K562 (cell line): ENCODE measurements around the gene GON4L. TPM values are rescaled to one million over a fixed set of nuclear protein-coding genes. Genes with fewer than 3 reads are reported as not detected.

Experiments used
- ATF7 ChIP-seq: fragments of 450-650 bp; IDR thresholded peaks from 2 replicates; pipeline ENCODE4 v1.7.1; 2014; ENCODE audit warnings: mild to moderate bottlenecking, moderate library complexity
- KAT2B ChIP-seq: IDR thresholded peaks from one replicate; pipeline ENCODE4 v1.6.1; 2012; ENCODE audit warnings: low read depth, mild to moderate bottlenecking, control low read depth, inconsistent platforms, low read length, moderate library complexity
- MCM5 ChIP-seq: fragments of 450-650 bp; IDR thresholded peaks from 2 replicates; pipeline ENCODE4 v1.6.1; 2016; ENCODE audit warnings: low read depth
- MCM7 ChIP-seq, 2 experiments: fragments of 450-650 bp; IDR thresholded peaks; 2 replicates each; pipeline ENCODE4 v1.6.1; 2016 to 2018
- SLC30A9 ChIP-seq: fragments of 250-450 bp; sonication (Bioruptor Pico); IDR thresholded peaks from 2 replicates; pipeline ENCODE4 v1.8.0; 2022; ENCODE audit warnings: mild to moderate bottlenecking, moderate library complexity
- SMARCA5 ChIP-seq: fragments of 450-650 bp; IDR thresholded peaks from 2 replicates; pipeline ENCODE4 v1.6.1; 2016
- U2AF2 ChIP-seq: fragments of 200-400 bp; formaldehyde crosslinking; optimal IDR thresholded peaks from 2 replicates; pipeline ENCODE3; 2017; ENCODE audit warnings: low read depth, mild to moderate bottlenecking, low read length
- ZKSCAN3 ChIP-seq: fragments of 250-450 bp; sonication (Bioruptor Pico); IDR thresholded peaks from 2 replicates; pipeline ENCODE4 v1.4.0; 2020
- ZNF121 ChIP-seq: sonication (generic); formaldehyde crosslinking; conservative IDR thresholded peaks from 2 replicates; pipeline ENCODE4 v1.8.0; 2022; ENCODE audit warnings: missing genetic modification reagents
- ZNF253 ChIP-seq: fragments of 250-450 bp; sonication (Bioruptor Pico); conservative IDR thresholded peaks from 2 replicates; pipeline ENCODE4 v1.6.1; 2021; ENCODE audit warnings: mild to moderate bottlenecking
- ZNF282 ChIP-seq: sonication (generic); formaldehyde crosslinking; IDR thresholded peaks from 2 replicates; pipeline ENCODE4 v1.8.1; 2023; ENCODE audit warnings: missing genetic modification reagents
- ZNF644 ChIP-seq: fragments of 200-800 bp; sonication (Bioruptor generic); IDR thresholded peaks from 2 replicates; pipeline ENCODE4 v1.6.1; 2016; ENCODE audit warnings: low read depth, missing genetic modification characterization, missing compliant biosample characterization
- polyA plus RNA-seq, 8 experiments: library from polyadenylated mRNA; depleted of rRNA in 4 of 8; stranded (reverse) in 5 of 8; unstranded in 3 of 8; fragments of >200 nt; fragmentation: Nextera tagmentation in 2 of 8; fragmentation: Illumina TruSeq in 1 of 8; extraction: Ambion mirVana in 2 of 8; extraction: Trizol in 1 of 8; gene quantifications; 2 replicates each; pipeline versions ENCODE4 v1.2.1 to v1.2.3, GENCODE V29; 2011 to 2014; ENCODE audit warnings: inconsistent platforms in 1 of 8, missing spikeins in 1 of 8
- total RNA-seq, 7 experiments: library from RNA; depleted of rRNA in 6 of 7; stranded (reverse); fragments of >200 nt in 6 of 7; fragmentation: Illumina TruSeq in 2 of 7; extraction: Trizol in 2 of 7; gene quantifications; 2 replicates each; pipeline versions ENCODE4 v1.2.1 to v1.2.3, GENCODE V29; 2011 to 2021; ENCODE audit warnings: low replicate concordance in 1 of 7
- TF ChIP-seq, protein P1 (sequence below): fragments of 450-650 bp; IDR thresholded peaks from 2 replicates; pipeline ENCODE4 v1.6.1; 2016
- TF ChIP-seq, protein P2 (sequence below): sonication (generic); formaldehyde crosslinking; IDR thresholded peaks from 2 replicates; pipeline ENCODE4 v1.8.1; 2023; ENCODE audit warnings: mild to moderate bottlenecking, missing genetic modification reagents
- TF ChIP-seq, protein P3 (sequence below): fragments of 250-450 bp; sonication (Bioruptor Pico); IDR thresholded peaks from 2 replicates; pipeline ENCODE4 v1.8.0; 2021; ENCODE audit warnings: borderline replicate concordance, mild to moderate bottlenecking, moderate library complexity; ENCODE audit not compliant: poor library complexity, severe bottlenecking
- TF ChIP-seq, protein P4 (sequence below): sonication (generic); formaldehyde crosslinking; IDR thresholded peaks from 2 replicates; pipeline ENCODE4 v1.8.0; 2022; ENCODE audit warnings: mild to moderate bottlenecking, missing genetic modification reagents
- TF ChIP-seq, protein P5 (sequence below): sonication (generic); formaldehyde crosslinking; IDR thresholded peaks from 2 replicates; pipeline ENCODE4 v1.8.0; 2022; ENCODE audit warnings: missing genetic modification reagents, mild to moderate bottlenecking, borderline replicate concordance
- TF ChIP-seq, protein P6 (sequence below): fragments of 250-450 bp; sonication (Bioruptor Pico); IDR thresholded peaks from 2 replicates; pipeline ENCODE4 v1.5.0; 2021; ENCODE audit warnings: mild to moderate bottlenecking, borderline replicate concordance
- TF ChIP-seq, protein P7 (sequence below): fragments of 450-650 bp; IDR thresholded peaks from 2 replicates; pipeline ENCODE4 v1.6.1; 2016; ENCODE audit warnings: missing biosample characterization, missing genetic modification characterization
- TF ChIP-seq, protein P8 (sequence below): sonication (generic); formaldehyde crosslinking; IDR thresholded peaks from 2 replicates; pipeline ENCODE4 v1.8.1; 2022; ENCODE audit warnings: missing genetic modification reagents

Gene GON4L
- total and polyA plus RNA-seq, 9 of the 15 experiments (the other 6 are each of a cell fraction or from before 2014, with no cell fraction given) = 20.2 to 47.4 (median 33.6) TPM

DNA sequence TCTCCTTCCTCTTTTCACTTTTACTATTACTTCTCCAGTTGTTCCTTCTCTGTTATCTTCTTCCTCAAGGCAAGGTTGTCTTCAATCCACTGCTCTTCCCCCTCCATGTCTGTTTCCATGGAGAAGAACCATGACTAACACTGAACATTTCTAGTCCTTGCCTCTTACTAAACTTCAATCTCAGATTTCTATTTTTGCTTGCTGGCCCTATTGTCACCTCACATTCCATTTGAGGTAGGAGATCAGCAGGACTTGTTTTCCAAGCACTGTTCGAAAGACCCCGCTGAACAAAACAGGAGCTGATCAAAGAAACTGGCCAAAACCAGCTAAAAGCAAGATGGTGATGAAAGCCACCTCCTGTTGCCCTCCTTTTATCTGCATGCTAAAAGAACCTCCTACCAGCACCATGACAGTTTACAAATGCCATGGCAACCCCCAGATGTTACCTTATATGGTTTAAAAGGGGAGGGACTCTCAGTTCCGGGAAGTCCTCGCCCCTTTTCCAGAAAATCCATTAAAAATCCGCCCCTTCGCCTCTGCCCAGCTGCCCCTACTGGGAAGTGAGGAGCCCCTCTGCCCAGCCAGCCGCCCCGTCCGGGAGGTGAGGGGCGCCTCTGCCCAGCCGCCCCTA lies 22.6 kb downstream of the GON4L start (continued):
- TF ChIP-seq KAT2B (no peak), U2AF2 (no peak), ZNF253 (CRISPR knock-in tag) (no peak), ZNF644 (tag) (no peak), SMARCA5 (no peak), ZNF121 (no peak), ATF7 (peak; percentile 72; the same call in 1 of the 2 replicates), MCM7 (IDR thresholded peaks at IDR 0.05) (no peak), SLC30A9 (CRISPR knock-in tag) (no peak), MCM5 (no peak), ZKSCAN3 (CRISPR knock-in tag) (no peak), ZNF282 (no peak)
- TF ChIP-seq, protein P1, sequence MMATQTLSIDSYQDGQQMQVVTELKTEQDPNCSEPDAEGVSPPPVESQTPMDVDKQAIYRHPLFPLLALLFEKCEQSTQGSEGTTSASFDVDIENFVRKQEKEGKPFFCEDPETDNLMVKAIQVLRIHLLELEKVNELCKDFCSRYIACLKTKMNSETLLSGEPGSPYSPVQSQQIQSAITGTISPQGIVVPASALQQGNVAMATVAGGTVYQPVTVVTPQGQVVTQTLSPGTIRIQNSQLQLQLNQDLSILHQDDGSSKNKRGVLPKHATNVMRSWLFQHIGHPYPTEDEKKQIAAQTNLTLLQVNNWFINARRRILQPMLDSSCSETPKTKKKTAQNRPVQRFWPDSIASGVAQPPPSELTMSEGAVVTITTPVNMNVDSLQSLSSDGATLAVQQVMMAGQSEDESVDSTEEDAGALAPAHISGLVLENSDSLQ = peak; percentile 68
- TF ChIP-seq, protein P2, sequence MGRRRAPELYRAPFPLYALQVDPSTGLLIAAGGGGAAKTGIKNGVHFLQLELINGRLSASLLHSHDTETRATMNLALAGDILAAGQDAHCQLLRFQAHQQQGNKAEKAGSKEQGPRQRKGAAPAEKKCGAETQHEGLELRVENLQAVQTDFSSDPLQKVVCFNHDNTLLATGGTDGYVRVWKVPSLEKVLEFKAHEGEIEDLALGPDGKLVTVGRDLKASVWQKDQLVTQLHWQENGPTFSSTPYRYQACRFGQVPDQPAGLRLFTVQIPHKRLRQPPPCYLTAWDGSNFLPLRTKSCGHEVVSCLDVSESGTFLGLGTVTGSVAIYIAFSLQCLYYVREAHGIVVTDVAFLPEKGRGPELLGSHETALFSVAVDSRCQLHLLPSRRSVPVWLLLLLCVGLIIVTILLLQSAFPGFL = no peak
- TF ChIP-seq, protein P3, sequence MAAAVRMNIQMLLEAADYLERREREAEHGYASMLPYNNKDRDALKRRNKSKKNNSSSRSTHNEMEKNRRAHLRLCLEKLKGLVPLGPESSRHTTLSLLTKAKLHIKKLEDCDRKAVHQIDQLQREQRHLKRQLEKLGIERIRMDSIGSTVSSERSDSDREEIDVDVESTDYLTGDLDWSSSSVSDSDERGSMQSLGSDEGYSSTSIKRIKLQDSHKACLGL (CRISPR knock-in tag) = no peak
- TF ChIP-seq, protein P4, sequence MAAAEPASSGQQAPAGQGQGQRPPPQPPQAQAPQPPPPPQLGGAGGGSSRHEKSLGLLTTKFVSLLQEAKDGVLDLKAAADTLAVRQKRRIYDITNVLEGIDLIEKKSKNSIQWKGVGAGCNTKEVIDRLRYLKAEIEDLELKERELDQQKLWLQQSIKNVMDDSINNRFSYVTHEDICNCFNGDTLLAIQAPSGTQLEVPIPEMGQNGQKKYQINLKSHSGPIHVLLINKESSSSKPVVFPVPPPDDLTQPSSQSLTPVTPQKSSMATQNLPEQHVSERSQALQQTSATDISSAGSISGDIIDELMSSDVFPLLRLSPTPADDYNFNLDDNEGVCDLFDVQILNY (CRISPR knock-in tag) = no peak
- TF ChIP-seq, protein P5, sequence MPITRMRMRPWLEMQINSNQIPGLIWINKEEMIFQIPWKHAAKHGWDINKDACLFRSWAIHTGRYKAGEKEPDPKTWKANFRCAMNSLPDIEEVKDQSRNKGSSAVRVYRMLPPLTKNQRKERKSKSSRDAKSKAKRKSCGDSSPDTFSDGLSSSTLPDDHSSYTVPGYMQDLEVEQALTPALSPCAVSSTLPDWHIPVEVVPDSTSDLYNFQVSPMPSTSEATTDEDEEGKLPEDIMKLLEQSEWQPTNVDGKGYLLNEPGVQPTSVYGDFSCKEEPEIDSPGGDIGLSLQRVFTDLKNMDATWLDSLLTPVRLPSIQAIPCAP = no peak
- TF ChIP-seq, protein P6, sequence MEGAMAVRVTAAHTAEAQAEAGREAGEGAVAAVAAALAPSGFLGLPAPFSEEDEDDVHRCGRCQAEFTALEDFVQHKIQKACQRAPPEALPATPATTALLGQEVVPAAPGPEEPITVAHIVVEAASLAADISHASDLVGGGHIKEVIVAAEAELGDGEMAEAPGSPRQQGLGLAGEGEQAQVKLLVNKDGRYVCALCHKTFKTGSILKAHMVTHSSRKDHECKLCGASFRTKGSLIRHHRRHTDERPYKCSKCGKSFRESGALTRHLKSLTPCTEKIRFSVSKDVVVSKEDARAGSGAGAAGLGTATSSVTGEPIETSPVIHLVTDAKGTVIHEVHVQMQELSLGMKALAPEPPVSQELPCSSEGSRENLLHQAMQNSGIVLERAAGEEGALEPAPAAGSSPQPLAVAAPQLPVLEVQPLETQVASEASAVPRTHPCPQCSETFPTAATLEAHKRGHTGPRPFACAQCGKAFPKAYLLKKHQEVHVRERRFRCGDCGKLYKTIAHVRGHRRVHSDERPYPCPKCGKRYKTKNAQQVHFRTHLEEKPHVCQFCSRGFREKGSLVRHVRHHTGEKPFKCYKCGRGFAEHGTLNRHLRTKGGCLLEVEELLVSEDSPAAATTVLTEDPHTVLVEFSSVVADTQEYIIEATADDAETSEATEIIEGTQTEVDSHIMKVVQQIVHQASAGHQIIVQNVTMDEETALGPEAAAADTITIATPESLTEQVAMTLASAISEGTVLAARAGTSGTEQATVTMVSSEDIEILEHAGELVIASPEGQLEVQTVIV = no peak
- TF ChIP-seq, protein P7, sequence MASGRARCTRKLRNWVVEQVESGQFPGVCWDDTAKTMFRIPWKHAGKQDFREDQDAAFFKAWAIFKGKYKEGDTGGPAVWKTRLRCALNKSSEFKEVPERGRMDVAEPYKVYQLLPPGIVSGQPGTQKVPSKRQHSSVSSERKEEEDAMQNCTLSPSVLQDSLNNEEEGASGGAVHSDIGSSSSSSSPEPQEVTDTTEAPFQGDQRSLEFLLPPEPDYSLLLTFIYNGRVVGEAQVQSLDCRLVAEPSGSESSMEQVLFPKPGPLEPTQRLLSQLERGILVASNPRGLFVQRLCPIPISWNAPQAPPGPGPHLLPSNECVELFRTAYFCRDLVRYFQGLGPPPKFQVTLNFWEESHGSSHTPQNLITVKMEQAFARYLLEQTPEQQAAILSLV (tag) = no peak
- TF ChIP-seq, protein P8, sequence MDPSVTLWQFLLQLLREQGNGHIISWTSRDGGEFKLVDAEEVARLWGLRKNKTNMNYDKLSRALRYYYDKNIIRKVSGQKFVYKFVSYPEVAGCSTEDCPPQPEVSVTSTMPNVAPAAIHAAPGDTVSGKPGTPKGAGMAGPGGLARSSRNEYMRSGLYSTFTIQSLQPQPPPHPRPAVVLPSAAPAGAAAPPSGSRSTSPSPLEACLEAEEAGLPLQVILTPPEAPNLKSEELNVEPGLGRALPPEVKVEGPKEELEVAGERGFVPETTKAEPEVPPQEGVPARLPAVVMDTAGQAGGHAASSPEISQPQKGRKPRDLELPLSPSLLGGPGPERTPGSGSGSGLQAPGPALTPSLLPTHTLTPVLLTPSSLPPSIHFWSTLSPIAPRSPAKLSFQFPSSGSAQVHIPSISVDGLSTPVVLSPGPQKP (CRISPR knock-in tag) = no peak
